HL-60/S4 (cell line): ENCODE results near the gene MCOLN2.
"Not testable (repeated sequence)": the region's sequence is repeated elsewhere in the genome, so short reads cannot be mapped to it uniquely, and the experiment has no call there.

Source experiments
- in situ Hi-C: fragments of 300-500 bp; cut with MboI; formaldehyde crosslinking; loops from 2 replicates; pipeline ENCODE4 v1.14.3; 2022; ENCODE audit warnings: low sequenced_read_pairs

Gene MCOLN2

DNA sequence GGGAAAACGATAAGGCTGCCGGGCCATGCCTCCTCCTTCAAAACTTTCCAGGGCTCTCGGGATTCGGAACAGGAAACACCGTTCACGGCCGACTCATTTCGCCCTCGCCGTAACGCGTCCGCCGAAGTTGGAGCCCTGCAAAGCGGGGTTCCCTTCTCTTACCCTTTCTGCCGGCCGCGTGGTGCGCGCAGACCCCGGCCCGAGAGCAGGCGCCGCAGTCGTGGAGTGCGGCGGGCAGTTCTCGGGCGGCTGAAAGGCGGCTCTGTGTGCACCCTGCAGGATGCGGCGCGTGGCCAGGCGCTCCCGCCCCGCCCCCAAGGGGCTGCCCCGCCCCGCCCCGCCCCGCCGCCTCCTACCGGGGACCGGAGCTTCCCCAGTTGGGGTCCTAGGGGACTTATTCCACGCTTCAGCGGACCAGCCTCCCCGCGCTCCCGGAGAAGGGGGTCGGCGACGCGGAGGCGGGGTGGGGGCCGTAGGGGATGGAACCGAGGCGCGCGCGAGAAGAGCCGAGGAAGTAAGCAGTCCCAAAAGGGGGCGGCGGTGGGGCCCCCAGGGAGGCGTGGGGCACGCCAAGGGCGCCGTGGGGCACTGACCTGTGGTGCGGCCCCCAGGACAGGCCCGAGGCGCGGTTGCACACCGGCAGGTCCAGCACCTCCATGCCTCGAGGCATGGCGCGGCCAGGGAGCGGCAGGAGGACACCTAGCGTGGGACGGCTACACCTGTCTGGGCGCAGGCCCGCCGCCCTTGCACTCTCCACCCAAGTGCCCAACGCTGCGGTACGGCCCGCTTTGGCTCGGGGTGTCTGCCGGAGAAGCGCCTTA, at the start of gene MCOLN2:
Gene MCOLN2 (minus strand): TSS at position 268 of the 821 bp plus-strand sequence. CDS start 241 bp downstream, at position 27.
- in situ Hi-C loops = no loop called here

DNA sequence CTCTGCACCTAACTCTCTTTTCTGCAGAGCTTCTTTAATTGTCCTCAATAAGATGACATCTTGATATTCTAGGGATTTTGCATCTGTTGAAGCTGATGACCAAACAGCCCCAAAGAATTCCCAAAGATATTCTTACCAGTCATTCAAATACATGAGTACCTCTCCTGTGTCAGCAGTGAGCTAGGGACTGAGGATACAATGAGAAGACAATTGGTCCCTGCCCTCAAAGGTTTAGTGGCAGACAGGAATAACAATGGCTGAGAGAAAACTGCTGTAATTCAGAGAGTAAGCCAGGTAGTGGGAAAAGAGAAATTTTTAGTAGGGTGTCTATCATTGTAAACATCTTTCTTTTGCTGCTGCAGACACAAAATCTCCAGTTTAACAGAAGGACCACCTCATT, 45.5 kb upstream of the MCOLN2 start:
- in situ Hi-C loops = no loop called here

GRCh38 chr1:85041793-85042192, 44.9 kb upstream of the MCOLN2 start:
- in situ Hi-C loops = no loop called here

DNA sequence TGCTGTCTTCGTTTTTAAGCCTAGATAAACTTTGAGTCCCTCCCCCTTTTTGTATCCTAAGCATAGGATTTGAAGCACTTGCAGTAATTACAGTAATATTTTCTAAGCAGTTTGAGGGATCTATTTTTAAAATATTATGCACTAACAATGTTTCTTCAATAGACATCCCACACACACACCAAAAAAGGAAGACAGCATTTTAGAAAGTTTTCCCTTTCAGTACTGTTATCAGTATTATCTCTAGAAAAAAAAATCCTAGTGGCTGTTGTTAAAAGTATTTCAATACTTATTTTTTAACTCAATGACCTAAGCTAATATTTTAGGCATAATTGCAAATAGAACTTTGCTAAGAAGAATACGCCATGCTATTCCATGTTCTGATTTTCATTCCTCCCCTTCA, 36.3 kb upstream of the MCOLN2 start:
- in situ Hi-C loops = no loop called here

DNA sequence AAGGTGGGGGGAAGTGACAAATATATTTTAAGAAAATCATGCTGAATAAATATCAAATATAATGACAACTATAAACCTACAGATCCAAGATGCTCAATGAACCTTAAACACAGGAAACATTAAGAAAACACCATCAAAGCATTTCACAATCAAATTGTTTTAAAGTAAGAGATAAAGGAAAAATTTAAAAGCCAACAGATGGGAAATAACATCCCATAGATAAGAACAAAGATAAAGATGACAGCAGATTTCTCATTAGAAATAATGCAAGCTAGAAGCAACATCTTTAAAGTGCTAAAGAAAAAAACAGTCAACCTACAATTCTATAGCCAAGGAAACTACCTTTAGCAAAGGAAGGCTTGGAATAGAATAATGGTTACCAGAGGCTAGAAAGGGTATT, 33.6 kb upstream of the MCOLN2 start:
- in situ Hi-C loops = no loop called here

DNA sequence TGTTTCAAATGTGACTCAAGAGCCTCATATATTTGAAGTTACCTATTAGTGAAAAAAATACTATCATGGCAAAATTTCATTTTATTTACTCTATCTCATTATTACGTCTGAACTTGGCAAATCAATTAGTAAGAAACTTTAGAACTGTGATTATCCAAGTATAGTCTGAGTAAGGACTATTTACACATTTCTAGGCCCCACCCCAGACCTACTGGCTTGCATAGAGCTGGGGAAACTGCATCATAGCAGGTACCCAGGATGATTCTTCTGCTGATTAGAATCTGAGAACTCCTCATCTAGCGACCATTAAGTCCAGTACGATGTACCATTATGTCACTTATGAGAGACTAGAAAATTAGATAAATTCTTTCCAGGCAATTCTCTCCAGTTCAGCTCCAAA, 31.2 kb upstream of the MCOLN2 start:
- in situ Hi-C loops = no loop called here

GRCh38 chr1:85027242-85027983, 30.5 kb upstream of the MCOLN2 start:
- in situ Hi-C loops = no loop called here

GRCh38 chr1:85025940-85026339, 29.0 kb upstream of the MCOLN2 start:
- in situ Hi-C loops = no loop called here

GRCh38 chr1:85024736-85025135, 27.8 kb upstream of the MCOLN2 start:
- in situ Hi-C loops = no loop called here

DNA sequence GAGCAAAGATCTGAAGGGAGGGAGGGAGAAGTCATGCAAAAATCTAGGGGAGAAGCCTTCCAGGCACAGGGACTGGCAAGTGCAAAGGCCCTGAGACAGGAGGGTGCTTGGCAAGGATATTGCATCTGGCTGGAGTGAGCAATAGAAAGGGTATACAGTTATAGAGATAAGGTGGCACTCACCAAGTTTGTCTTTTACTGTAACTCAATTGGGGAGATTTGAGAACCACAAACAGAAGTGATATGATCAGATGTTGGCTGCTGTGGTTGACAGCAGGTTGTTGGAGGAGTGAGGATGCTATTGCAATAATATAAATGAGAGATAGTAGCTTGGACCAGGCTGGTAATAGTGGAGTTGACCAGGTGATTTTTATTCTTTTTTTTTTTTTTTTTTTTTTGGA, 25.8 kb upstream of the MCOLN2 start:
- in situ Hi-C loops = no loop called here

- in situ Hi-C loops = no loop called here
Measured at GRCh38 chr1:85019994-85020393, 23.1 kb upstream of the MCOLN2 start.

GRCh38 chr1:85015826-85016225, 18.9 kb upstream of the MCOLN2 start:
- in situ Hi-C loops = no loop called here

GRCh38 chr1:85005641-85006040, 8.7 kb upstream of the MCOLN2 start:
- in situ Hi-C loops = not testable (repeated sequence)

DNA sequence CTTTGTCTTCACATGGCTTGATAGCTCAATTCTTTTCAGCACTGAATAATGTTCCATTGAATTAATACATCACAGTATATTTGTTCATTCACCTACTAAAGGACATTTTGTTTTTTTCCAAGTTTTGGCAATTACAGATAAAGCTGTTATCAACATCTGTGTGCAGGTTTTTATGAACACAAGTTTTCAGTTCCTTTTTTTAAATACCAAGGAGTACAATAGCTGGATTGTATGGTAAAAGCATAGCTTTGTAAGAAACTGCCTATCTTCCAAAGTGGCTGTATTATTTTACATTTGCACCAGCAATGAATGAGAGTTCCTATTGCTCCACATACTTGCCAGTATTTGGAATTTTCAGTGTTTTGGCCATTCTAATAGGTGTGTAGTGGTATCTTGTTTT, 4.8 kb upstream of the MCOLN2 start:
- in situ Hi-C loops = no loop called here

GRCh38 chr1:84998642-84999280, 1.8 kb upstream of the MCOLN2 start:
- in situ Hi-C loops = no loop called here

GRCh38 chr1:84997667-84998600, 1.0 kb upstream of the MCOLN2 start:
- in situ Hi-C loops = no loop called here

DNA sequence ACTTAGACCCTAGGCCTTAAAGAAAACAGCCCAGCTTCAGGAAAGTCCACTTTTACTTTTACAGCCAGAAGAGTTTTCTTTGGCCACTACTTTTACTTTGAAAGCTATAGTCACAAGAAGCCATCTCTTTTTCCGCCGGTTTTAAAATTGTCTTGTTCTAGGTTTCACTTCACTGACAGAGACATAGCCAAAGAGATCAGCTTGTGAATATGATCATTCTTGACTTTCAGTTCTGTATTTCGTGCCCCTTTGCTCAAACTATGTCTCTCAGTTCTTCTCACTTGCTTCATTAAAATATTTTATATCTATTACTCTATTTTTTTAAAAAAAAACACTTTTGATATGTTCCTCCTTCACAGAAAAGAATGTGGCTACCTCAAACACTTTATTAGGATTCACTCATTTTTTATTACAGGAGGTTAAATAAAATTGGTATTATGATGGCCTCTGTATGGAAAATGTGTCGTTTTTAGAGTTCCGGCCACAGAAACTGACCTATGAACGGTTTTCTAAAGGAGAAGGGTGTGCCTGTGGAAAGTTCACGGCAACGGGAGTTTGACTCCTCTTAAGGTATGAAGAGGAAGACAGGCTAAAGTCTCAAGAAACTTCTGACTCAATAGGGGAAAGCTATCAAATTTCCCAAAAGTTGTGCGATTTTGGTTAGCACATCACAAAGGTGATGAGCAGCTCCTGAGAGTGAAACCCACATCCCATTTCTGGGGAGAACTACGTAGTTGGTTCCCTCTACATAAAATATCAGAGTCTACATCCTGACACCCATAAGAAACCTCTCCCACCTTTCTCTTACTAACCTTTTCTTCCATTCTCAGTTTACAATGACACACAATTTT, 1.2 kb downstream of the MCOLN2 start:
- in situ Hi-C loops = no loop called here

GRCh38 chr1:84991097-84991920, 5.6 kb downstream of the MCOLN2 start:
- in situ Hi-C loops = no loop called here

GRCh38 chr1:84988588-84988987, 8.3 kb downstream of the MCOLN2 start:
- in situ Hi-C loops = no loop called here
